GM12891 (cell line): Measurements from ENCODE around the gene RNF213.

Experiments
- DNase-seq: peaks from one replicate; pipeline ENCODE4 v3.0.0; 2011; ENCODE audit warnings: low spot score; ENCODE audit not compliant: insufficient read length
- FAIRE-seq: peaks from 2 replicates; lab custom pipeline; 2011; peaks lifted over from hg19 to GRCh38; lab: Jason Lieb, UNC
- PAX5 ChIP-seq: IDR thresholded peaks from 2 replicates; pipeline ENCODE4 v1.6.1; 2011; ENCODE audit warnings: low read length, moderate library complexity, mild to moderate bottlenecking; ENCODE audit not compliant: insufficient read depth, severe bottlenecking
- POLR2A ChIP-seq: IDR thresholded peaks from 2 replicates; pipeline ENCODE4 v1.6.1; 2011; ENCODE audit warnings: low read depth, low read length, control low read depth
- POLR2AphosphoS5 ChIP-seq: IDR thresholded peaks from 2 replicates; pipeline ENCODE4 v1.6.1; 2011; ENCODE audit warnings: low read depth, low read length, control low read depth
- POU2F2 ChIP-seq: IDR thresholded peaks from 2 replicates; pipeline ENCODE4 v1.6.1; 2011; ENCODE audit warnings: low read depth, mild to moderate bottlenecking, control low read depth, low read length, moderate library complexity
- SPI1 ChIP-seq: IDR thresholded peaks from 2 replicates; pipeline ENCODE4 v1.6.1; 2011; ENCODE audit warnings: low read depth, low read length, control low read depth
- TAF1 ChIP-seq: IDR thresholded peaks from 2 replicates; pipeline ENCODE4 v1.6.1; 2011; ENCODE audit warnings: low read depth, low read length, control low read depth

The RNF213 gene

DNA sequence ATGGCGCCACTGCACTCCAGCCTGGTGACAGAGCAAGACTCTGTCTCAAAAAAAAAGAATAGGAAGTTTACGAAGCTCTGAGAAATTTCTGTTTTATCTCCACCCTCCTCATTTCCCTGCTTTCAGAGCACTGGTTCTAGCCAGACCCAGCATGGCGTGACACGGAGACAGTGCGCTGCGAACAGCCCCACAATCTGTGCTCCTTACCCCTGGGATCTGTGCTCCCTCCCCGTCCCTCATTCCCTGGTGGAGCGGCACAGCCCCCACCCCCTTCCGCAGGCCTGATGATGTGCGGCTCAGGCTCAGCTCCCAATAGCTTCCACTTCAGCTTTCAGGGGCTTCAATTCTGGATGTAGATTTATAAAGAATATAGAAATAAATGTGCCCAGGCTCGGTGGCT lies 98.2 kb downstream of the RNF213 start:
- no peak for TF ChIP-seq TAF1
- TF ChIP-seq PAX5, result no peak
- no peak for TF ChIP-seq POLR2AphosphoS5
- FAIRE-seq (no peak), DNase-seq (no peak)

DNA sequence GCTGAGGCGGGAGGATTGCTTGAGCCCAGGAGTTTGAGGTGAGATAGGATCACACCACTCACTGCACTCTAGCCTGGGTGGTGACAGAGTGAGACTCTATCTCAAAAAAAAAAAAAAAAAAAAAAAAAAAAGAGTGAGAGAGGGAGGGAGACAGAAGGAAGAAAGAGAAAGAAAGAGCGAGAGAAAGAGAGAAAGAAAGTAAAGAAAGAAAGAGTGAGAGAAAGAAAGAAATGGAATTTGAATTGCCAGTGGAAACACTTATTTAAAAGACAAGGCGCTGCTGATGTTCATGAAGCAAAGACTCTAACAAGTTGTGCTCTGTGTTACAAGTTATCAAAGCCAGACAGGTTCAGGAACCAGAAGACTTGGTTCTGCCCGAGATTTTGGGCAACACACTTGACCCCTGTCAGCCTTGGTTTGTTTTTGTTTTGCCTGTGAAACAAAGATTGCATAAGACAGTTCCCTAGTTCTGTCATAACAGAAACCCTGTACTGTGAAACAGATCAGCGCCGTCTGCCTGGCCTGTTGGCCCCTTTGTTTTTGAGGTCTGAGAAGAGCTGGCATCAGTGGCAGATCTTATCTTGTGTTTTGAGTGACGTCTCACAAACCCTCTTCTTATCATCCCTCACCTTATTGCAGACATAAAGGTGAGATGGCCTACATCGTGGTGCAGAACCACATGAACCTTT lies 98.9 kb downstream of the RNF213 start:
- FAIRE-seq (no peak), DNase-seq (no peak)
- TF ChIP-seq POU2F2 (no peak), PAX5 (no peak), POLR2A (no peak), POLR2AphosphoS5 (no peak), TAF1 (no peak), SPI1 (no peak)

DNA sequence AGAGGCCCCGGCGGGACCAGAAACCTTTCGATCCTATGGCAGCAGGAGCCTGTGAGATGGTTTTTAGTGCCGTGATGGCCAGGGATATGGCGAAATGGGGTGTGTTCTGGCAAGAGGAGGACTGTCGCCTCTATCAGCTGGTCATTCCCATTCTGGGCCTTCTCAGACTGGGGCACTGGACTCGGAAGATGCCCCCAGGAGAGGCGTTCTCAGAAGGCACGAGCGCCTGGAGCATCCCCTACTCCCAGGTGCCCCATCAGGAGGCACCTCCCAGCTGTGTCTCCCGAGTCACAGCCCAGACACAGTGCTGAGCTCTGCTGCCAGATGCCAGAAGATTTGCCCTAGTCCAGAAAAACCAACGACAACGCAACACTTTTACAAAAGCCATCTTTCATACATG lies 99.7 kb downstream of the RNF213 start:
- no peak for TF ChIP-seq POLR2A
- no peak for TF ChIP-seq POU2F2
- TF ChIP-seq POLR2AphosphoS5, result no peak
- no peak for TF ChIP-seq SPI1
- TF ChIP-seq TAF1, result no peak
- TF ChIP-seq PAX5, result no peak
- FAIRE-seq, result no peak
- DNase-seq, result no peak

DNA sequence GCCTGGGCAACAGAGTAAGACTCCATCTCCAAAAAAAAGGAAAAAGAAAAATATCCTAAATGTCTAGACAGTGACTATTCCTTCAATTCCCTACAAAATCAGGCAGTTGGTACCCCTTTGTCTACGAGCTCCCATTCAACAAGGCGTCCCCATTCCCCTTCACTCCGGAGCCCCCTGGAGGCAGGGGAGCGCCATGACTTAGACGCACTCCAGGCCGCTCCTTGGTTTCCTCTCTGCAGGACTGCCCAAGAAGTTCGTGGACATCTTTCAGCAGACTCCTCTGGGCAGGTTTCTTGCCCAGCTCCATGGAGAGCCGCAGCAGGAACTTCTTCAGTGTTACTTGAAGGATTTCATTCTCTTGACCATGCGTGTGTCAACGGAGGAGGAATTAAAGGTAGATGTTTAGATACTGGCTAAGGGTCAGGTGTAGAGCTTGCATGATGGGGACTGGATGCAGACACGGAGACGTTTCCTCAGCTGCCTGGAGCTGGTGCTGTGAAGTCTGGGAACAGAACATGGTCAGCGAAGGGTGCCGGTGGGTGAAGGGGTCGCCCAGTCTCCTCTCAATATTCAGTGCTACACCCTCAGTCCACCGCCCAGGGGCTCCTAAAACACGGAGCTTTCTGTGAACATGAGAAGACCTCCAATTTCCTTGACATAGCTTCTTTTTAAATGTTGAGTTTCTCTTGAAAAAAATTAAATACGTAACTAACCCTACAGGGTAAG lies 101.0 kb downstream of the RNF213 start:
- DNase-seq (no peak), FAIRE-seq (no peak)
- no peak for TF ChIP-seq TAF1

DNA sequence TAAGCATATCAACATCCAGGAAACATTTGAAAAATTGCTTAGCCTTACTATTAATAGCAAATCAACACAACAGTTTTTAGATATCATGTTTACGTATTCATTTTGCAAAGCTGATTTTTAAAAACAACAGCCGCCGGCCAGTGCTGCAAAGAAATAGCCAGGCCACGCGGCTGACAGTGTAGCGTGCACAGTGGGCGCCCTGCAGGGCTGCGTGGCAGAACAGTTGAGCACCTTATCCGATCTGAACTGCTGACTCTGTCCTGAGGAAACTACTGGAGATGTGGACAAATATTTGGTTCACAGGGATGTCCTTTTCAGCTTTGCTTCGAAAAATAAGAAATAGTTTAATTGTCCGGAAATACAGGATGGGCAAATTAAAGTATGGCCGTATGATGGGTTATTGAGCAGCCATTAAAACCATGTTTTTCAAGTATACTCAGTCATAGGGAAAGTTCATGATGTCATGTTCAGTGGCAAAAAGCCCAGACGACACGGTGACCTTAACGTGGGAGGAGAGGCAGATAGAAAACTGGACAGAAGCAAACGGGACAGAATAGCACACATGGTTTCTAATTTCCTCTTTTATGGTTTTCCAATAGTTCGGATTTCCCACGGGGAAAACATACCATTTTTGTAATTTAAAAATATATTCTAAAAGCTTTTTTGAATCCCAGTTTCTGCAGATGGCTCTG lies 101.9 kb downstream of the RNF213 start:
- no peak for DNase-seq
- TF ChIP-seq POU2F2 (no peak), TAF1 (no peak), POLR2AphosphoS5 (no peak)
- FAIRE-seq, result no peak

DNA sequence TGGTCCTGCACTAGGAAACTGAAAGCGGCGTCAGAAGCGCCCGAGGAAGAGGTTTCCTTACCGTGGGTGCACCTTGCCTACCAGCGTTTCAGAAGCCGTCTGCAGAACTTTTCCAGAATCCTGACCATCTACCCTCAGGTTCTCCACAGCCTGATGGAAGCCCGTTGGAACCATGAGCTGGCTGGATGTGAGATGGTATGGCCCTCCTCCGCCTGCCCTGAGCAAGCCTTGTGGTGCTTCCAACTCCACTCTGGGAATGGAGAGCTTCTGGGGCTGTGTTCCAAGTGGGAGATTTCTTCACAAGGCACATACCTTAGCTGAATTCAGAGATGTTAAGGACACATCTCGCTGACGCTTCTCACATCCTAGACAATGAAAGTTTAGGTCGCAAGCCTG lies 102.5 kb downstream of the RNF213 start:
- DNase-seq, result no peak
- TF ChIP-seq PAX5 (no peak), TAF1 (no peak), POLR2A (no peak), POLR2AphosphoS5 (no peak), SPI1 (no peak), POU2F2 (no peak)
- no peak for FAIRE-seq

DNA sequence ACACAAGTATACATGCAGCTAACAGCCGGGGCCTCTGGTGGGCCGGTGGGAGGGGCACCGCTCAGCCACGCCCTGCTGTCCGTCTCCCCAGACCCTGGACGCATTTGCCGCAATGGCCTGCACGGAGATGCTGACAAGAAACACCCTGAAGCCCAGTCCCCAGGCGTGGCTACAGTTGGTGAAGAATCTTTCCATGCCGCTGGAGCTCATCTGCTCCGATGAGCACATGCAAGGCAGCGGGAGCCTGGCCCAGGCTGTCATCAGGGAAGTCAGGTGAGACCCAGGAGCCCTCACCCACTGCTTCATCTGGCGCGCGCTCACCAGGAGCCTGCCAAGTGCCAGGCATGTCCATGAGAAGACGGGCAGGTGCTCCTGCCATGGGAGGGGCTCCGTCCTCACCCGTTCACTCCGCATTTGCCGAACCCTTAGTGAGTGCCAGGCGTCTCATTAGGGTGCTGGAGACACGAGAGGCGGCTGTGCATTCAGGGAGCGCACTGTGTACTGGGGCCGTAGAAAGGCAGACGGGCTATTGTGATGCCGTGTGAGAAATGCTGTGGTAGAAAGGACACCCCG lies 103.0 kb downstream of the RNF213 start:
- no peak for DNase-seq
- TF ChIP-seq POU2F2 (no peak), POLR2AphosphoS5 (no peak), POLR2A (no peak), PAX5 (no peak), TAF1 (no peak), SPI1 (no peak)
- no peak for FAIRE-seq

DNA sequence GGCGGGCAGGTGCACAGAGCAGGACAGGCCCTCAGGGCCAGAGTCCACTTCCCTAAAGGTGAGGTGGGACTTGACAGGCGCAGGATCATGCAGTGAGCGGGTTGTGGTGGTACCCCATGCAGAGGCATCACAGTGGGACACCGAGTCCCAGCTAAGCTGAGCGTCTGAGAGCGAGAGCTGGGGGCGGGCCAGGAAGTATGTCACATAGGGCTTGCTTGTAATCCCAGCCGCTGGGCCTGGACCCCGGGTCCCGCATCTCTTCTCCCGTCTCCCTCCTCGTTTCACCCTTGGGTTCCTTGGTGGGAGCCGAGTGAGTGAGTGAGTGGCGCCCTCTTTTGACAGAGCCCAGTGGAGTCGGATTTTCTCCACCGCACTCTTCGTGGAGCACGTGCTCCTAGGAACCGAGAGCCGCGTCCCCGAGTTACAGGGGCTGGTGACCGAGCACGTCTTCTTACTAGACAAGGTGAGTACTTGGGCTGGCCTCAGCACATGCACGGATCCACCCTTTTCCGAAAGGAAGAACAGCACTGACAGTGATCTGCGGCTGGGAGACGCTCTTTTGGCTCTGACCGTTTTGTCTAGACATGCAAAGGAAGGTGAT lies 103.5 kb downstream of the RNF213 start:
- FAIRE-seq (no peak), DNase-seq (no peak)
- TF ChIP-seq POLR2AphosphoS5, result no peak
- TF ChIP-seq POU2F2, result no peak
- TF ChIP-seq POLR2A, result no peak
- no peak for TF ChIP-seq PAX5
- no peak for TF ChIP-seq TAF1
